Activated CD8-positive, alpha-beta memory T cell treated with anti-CD3 and anti-CD28 coated beads, Interleukin-2, amount 10 ng/mL, durations not matched to agents 7 days and 5 days (primary cell): ENCODE data around the gene BICDL2. TPM values are rescaled to one million over a fixed set of nuclear protein-coding genes. Genes with fewer than 3 reads are reported as not detected.

Experiments used
- ATAC-seq: fragments of 150-1000 bp; cut with Tn5 transposase; one replicate; pipeline ENCODE4 v1.10.0; 2021; ENCODE audit warnings: moderate library complexity
- CTCF ChIA-PET: fragments of 350-600 bp; sonication (Branson Sonifier 250); formaldehyde crosslinking; loops from one replicate; lab custom pipeline; 2021; ENCODE audit warnings: antibody characterized with exemption; lab: Charles Lee
- DNase-seq: peaks from one replicate; pipeline ENCODE4 v3.0.0-alpha.2; 2020
- H3K27ac Mint-ChIP-seq: one replicate; pipeline ENCODE4 v1.8.0; 2021; ENCODE audit warnings: mild to moderate bottlenecking, mixed read lengths
- H3K27me3 Mint-ChIP-seq: one replicate; pipeline ENCODE4 v1.8.0; 2021; ENCODE audit warnings: mixed read lengths
- H3K36me3 Mint-ChIP-seq: one replicate; pipeline ENCODE4 v1.8.0; 2021; ENCODE audit warnings: mild to moderate bottlenecking, mixed read lengths
- H3K4me1 Mint-ChIP-seq: one replicate; pipeline ENCODE4 v1.8.0; 2021; ENCODE audit warnings: mixed read lengths
- H3K4me3 Mint-ChIP-seq: one replicate; pipeline ENCODE4 v1.8.0; 2021; ENCODE audit warnings: mild to moderate bottlenecking, moderate library complexity, mixed read lengths
- H3K9me3 Mint-ChIP-seq: one replicate; pipeline ENCODE4 v1.8.0; 2022; ENCODE audit warnings: low read depth, mixed read lengths
- total RNA-seq, 2 experiments: library from RNA; stranded (reverse); gene quantifications; one replicate each; pipeline ENCODE4 v1.2.3, GENCODE V29; 2021

BICDL2 gene
- total RNA-seq, 2 experiments from 2014 or later, result 0.50 TPM; not detected in 1

DNA sequence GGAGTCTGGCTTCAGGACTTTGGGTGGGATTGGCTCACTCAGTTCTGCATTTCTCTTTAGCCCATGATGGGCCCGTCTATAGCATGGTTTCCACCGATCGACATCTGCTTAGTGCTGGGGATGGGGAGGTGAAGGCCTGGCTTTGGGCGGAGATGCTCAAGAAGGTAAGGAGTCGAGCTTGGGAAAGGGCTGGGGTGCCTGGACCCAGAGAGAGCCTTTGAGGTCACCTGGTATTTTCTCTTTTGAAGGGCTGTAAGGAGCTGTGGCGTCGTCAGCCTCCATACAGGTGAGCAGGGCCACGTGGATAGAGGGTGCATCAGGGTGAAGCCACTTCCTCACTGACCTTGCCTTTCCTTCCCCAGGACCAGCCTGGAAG is 10.8 kb downstream of the BICDL2 start:
- H3K36me3 Mint-ChIP-seq, result peaks cover 12% of the 10 kb centered on the region
- H3K27ac Mint-ChIP-seq, result no peak overlapping the region
- no peak for ATAC-seq
- H3K27me3 Mint-ChIP-seq, result peaks cover 20% of the 10 kb centered on the region
- CTCF ChIA-PET, result interaction anchor here (1.2 to 17.9 kb wide), 4 partner anchors 19 to 103 kb away, joined by 3 to 370 read pairs (median 264); partner anchors contain the start of genes CLDN9, MMP25 and PAQR4
- no peak for DNase-seq
- H3K9me3 Mint-ChIP-seq, result no peaks in the 10 kb centered on the region
- peaks cover 58% of the 10 kb centered on the region for H3K4me1 Mint-ChIP-seq
- no peak overlapping the region for H3K4me3 Mint-ChIP-seq

DNA sequence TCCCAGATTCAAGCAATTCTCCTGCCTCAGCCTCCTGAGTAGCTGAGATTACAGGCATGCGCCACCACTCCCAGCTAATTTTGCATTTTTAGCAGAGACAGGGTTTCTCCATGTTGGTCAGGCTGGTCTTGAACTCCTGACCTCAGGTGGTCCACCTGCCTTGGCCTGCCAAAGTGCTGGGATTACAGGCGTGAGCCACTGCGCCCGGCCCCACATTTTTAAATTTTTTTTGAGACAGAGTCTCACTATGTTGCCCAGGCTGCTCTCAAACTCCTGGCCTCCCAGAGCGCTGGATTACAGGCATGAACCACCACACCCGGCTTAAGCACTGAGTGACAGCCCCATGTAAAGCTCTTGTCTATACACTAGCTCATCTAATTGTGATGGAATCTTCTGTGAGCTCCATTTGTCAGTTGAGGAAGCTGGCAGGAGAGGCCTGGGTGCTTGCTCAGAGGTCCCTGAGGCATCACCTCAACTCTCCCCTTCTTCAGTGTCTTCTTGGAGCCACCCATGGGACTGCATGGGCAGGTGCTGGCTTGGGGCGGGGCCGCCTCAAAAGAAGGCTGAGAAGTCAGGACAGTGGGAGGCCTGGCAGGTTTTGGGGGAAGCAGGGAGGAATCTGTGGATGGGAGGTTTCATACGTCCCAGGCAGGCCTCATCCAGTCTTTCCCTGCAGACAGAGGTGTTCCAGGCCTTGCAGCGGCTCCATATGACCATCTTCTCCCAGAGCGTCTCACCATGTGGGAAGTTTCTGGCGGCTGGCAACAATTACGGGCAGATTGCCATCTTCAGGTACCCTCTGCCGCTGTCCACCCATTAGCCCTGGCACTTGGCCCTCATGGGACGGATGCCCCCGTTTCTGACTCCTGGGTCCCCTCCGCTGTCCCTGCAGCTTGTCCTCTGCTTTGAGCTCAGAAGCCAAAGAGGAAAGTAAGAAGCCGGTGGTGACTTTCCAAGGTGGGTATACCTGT is 11.4 kb downstream of the BICDL2 start:
- DNase-seq (no peak), ATAC-seq (no peak)
- CTCF ChIA-PET, result interaction anchor here (0.6 to 17.9 kb wide), 6 partner anchors 9 to 133 kb away, joined by 3 to 370 read pairs (median 106); partner anchors contain the start of genes CLDN9 and MMP25
- Mint-ChIP-seq H3K36me3 (peaks cover 12% of the 10 kb centered on the region), H3K27ac (no peak overlapping the region), H3K4me1 (peaks cover 61% of the 10 kb centered on the region), H3K4me3 (no peak overlapping the region), H3K27me3 (peaks cover 16% of the 10 kb centered on the region), H3K9me3 (no peaks in the 10 kb centered on the region)

DNA sequence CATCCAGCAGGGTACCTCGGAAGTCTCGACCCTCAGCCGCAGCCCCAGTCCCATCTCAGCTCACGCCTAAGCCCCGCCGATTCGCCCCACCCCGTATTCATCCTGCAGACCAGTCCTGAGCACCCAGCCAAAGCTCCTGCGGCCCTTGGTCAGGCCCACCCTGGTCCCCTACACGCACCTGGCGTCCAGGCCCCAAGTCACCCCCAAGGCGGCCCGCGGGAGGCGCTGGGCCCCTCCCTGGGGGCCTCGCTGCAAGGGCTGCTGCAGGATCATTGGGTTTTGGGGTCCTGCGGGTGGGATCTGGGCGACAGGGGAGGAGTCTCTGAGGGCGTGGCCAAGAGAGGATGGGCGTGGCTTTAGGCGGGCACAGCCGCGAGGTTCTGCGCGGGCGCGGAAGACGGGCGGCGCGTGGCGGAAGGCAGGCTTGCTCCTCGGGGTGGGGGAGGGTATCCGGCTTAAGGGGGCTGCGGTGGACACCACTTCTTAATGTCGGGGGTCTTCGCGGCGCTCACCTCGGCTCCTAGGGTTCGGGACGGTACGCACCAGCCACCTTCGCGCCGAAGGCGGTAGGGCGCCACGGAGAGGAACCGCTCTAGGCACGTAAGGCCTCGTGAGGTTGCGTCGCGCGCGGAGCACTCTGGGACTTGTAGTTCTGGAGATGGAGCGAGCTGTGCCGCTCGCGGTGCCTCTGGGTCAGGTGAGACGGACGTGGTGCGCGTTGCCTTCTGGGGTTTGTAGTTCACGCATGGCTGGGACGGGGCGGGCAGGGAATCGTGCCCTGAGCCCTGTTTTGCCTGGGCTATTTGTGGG is 12.9 kb downstream of the BICDL2 start, which contains the start of the genes HCFC1R1 and THOC6:
Gene HCFC1R1, minus strand, starts transcription at position 274 of the 810 bp plus-strand sequence. Its CDS starts 1 bp downstream, at position 273.
Gene THOC6, plus strand, starts transcription at position 367 of the 810 bp plus-strand sequence. Its CDS starts 292 bp downstream, at position 659.
- H3K27me3 Mint-ChIP-seq, result peaks cover 7% of the 10 kb centered on the region
- peak within 1 kb of the TSS; percentile 75 for H3K4me3 Mint-ChIP-seq
- DNase-seq, result peak; percentile 98
- H3K36me3 Mint-ChIP-seq, result peaks cover 12% of the 10 kb centered on the region
- H3K27ac Mint-ChIP-seq, result peak within 1 kb of the TSS; percentile 92
- peak; percentile 80 for ATAC-seq
- H3K9me3 Mint-ChIP-seq, result no peaks in the 10 kb centered on the region
- CTCF ChIA-PET, result interaction anchor here (1.0 to 17.9 kb wide), 6 partner anchors 6 to 105 kb away, joined by 3 to 370 read pairs (median 134); partner anchors contain the start of genes CLDN9 and MMP25
- H3K4me1 Mint-ChIP-seq, result peaks cover 53% of the 10 kb centered on the region

DNA sequence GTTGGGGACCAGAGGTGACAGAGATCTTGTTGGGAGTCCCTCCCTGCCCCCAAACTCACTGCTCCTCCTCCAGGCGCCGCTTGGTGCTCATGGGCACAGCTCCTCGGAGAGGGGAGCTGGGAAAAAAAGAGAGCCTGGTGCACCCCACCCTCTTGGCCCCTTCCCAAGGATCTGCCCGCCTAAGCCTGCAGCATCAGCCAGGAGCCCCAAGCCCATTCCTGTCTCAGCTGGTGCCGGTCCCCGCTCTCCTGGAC is 13.4 kb downstream of the BICDL2 start:
- peaks cover 50% of the 10 kb centered on the region for H3K4me1 Mint-ChIP-seq
- CTCF ChIA-PET, result interaction anchor here (0.7 to 17.9 kb wide), 8 partner anchors 6 to 111 kb away, joined by 3 to 370 read pairs (median 18); partner anchors contain the start of genes CLDN9, MMP25, PKMYT1 and ZNF213
- H3K27ac Mint-ChIP-seq, result peak overlapping the region; percentile 92
- DNase-seq (no peak), ATAC-seq (no peak)
- peaks cover 10% of the 10 kb centered on the region for H3K27me3 Mint-ChIP-seq
- H3K9me3 Mint-ChIP-seq, result no peaks in the 10 kb centered on the region
- H3K4me3 Mint-ChIP-seq, result peak overlapping the region; percentile 75
- peaks cover 12% of the 10 kb centered on the region for H3K36me3 Mint-ChIP-seq

DNA sequence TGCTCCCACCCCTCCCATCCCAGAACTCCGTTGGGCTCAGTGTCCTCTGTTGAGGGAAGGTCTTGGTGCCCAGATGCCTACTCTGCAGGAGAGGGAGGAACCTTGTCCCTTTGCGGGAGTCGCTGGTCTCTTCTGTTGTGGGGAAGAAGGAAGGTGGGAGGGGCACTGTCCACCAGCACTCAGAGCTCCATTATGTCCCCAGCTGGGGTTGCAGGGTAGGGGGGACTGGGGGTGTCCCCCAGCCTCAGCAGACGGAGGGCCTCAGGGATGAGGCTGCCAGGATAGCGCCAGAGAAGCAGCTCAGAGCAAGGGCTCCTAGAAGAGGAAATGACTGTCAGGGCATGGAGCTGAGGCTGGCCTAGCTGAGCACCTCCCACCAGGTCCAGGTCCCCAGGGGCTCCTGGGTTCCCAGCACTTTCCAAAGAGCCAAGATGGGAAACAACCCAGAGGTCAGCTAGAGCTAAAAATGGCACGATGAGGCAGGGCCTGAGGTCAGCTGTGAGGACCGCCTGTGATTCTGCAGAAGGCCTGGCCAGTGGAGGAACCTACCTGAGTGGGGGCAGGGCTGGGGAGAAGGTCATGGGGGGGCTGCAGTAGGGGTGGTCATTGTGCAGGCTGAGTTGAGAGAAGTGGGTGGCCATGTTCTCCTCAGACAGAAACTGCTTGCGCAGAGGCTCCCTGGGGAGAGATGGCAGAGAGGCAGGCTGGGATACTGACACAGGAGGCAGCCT is 13.9 kb downstream of the BICDL2 start:
- peaks cover 12% of the 10 kb centered on the region for H3K36me3 Mint-ChIP-seq
- H3K4me1 Mint-ChIP-seq, result peaks cover 47% of the 10 kb centered on the region
- peak; percentile 53 for DNase-seq

DNA sequence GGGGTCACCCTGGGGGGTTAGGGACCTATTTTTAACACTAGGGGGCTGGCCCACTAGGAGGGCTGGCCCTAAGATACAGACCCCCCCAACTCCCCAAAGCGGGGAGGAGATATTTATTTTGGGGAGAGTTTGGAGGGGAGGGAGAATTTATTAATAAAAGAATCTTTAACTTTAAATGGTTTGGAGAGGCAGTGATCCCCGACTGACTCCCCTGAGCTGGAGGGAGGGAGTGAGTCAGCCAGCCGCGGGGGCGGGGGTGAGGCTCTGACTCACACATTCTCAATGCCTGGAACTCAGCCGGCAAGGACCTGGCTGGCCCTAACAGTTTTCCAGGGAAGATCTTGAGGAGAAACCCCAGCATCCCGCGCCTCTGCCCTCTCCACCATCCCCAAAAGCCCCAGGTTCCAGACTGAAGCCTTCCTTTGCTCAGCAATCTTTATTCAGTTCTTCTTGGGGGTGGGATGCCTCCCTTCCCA is 14.5 kb downstream of the BICDL2 start:
- CTCF ChIA-PET, result interaction anchor here (0.6 to 17.9 kb wide), 10 partner anchors 8 to 138 kb away, joined by 3 to 370 read pairs (median 7); partner anchors contain the start of genes CLDN9, MMP25 and ZNF213
- Mint-ChIP-seq H3K36me3 (peaks cover 12% of the 10 kb centered on the region), H3K4me3 (peak overlapping the region; percentile 82), H3K9me3 (no peaks in the 10 kb centered on the region), H3K27me3 (peaks cover 12% of the 10 kb centered on the region), H3K4me1 (peaks cover 44% of the 10 kb centered on the region), H3K27ac (peak overlapping the region; percentile 92)
- ATAC-seq (peak; percentile 35), DNase-seq (peak; percentile 90)

More for the DNA sequence above, 13.9 kb downstream of the BICDL2 start:
- CTCF ChIA-PET, result interaction anchor here (0.6 to 17.9 kb wide), 12 partner anchors 7 to 138 kb away, joined by 3 to 370 read pairs (median 4); partner anchors contain the start of genes CLDN9, MMP25, PKMYT1 and ZNF213
- Mint-ChIP-seq H3K27me3 (peaks cover 12% of the 10 kb centered on the region), H3K4me3 (peak overlapping the region; percentile 75), H3K9me3 (no peaks in the 10 kb centered on the region), H3K27ac (peak overlapping the region; percentile 92)
- ATAC-seq, result no peak

DNA sequence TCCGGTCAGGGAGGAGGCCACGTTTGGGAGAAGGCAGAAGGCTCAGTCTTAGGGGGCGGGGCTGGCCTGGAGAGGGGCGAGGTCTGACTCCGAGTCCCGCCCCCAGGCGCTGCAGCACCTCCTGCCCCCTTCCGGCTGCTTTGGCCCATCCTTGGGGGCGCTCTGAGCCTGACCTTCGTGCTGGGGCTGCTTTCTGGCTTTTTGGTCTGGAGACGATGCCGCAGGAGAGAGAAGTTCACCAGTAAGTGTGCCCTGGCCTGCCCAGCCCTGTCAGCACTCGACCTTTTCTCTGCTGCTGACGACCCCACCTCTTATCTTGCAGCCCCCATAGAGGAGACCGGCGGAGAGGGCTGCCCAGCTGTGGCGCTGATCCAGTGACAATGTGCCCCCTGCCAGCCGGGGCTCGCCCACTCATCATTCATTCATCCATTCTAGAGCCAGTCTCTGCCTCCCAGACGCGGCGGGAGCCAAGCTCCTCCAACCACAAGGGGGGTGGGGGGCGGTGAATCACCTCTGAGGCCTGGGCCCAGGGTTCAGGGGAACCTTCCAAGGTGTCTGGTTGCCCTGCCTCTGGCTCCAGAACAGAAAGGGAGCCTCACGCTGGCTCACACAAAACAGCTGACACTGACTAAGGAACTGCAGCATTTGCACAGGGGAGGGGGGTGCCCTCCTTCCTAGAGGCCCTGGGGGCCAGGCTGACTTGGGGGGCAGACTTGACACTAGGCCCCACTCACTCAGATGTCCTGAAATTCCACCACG is 15.1 kb downstream of the BICDL2 start:
- H3K4me1 Mint-ChIP-seq, result peaks cover 44% of the 10 kb centered on the region
- peaks cover 6% of the 10 kb centered on the region for H3K36me3 Mint-ChIP-seq
- DNase-seq (peak; percentile 86), ATAC-seq (peak; percentile 31)
- peak overlapping the region; percentile 82 for H3K4me3 Mint-ChIP-seq
- CTCF ChIA-PET, result interaction anchor here (1.0 to 17.9 kb wide), 8 partner anchors 8 to 128 kb away, joined by 3 to 370 read pairs (median 8); partner anchors contain the start of gene CLDN9
- H3K27me3 Mint-ChIP-seq, result peaks cover 16% of the 10 kb centered on the region
- no peaks in the 10 kb centered on the region for H3K9me3 Mint-ChIP-seq
- peak overlapping the region; percentile 75 for H3K27ac Mint-ChIP-seq

DNA sequence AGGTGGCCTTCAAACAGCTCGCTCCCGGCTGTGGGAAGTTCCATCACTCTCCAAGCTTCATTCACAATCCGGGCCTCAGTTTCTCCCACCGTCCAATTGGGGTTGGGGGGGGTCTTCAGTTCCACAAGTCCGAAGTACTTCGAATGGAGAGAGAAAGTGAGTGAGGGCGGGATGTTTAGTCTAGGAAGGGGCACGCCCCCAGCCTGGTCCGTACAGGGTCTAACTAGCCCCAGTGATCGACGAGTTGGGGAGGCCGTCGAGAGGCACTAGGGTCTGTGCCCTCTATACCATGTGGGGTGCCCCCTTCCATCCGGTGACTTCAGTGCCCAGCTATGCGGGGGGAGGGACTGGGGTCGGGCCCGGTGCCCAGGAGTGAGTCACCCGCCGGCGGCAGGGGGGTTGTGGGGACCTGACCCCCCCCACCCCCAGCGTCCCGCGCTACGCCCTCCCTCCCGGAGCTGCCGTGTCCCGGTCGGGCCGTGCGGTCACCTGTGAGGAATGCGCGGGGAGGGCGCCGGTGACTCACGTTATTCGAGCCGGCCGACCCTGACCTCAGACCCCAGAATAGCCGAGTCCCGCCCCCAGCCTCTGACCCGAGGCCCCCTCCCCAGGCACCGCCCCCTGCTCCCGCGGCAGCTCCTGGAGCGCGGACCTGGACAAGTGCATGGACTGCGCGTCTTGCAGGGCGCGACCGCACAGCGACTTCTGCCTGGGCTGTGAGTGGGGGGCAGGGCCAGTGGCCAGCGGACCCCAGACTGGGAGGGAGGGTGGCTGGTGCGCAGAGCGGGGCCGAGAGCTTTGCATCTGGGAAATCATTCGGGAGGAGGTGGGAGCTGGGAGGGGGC is 15.9 kb downstream of the BICDL2 start:
- H3K9me3 Mint-ChIP-seq, result no peaks in the 10 kb centered on the region
- CTCF ChIA-PET, result interaction anchor here (0.7 to 17.9 kb wide), 14 partner anchors 9 to 109 kb away, joined by 3 to 370 read pairs (median 5); partner anchors contain the start of genes CLDN9 and PKMYT1
- peak overlapping the region; percentile 76 for H3K27ac Mint-ChIP-seq
- H3K36me3 Mint-ChIP-seq, result peaks cover 1% of the 10 kb centered on the region
- peak; percentile 7 for ATAC-seq
- H3K27me3 Mint-ChIP-seq, result peaks cover 18% of the 10 kb centered on the region
- peak; percentile 66 for DNase-seq
- H3K4me1 Mint-ChIP-seq, result peaks cover 42% of the 10 kb centered on the region
- peak overlapping the region; percentile 82 for H3K4me3 Mint-ChIP-seq

DNA sequence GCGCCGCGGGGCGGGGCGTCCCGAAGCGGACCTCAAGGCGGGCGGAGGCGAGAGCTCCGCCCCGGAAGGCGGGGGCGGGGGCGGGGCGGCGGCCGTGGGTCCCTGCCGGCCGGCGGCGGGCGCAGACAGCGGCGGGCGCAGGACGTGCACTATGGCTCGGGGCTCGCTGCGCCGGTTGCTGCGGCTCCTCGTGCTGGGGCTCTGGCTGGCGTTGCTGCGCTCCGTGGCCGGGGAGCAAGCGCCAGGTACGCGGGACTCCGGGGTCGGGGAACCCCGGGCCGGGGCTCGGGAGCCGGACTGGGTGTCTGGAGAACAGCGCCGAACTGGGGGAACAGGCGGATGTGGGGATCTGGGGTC is 16.5 kb downstream of the BICDL2 start, which contains the start of gene TNFRSF12A:
Gene TNFRSF12A, plus strand, starts transcription at position 122 of the 357 bp plus-strand sequence. Its CDS starts 30 bp downstream, at position 152.
- Mint-ChIP-seq H3K27me3 (peaks cover 18% of the 10 kb centered on the region), H3K36me3 (peaks cover 1% of the 10 kb centered on the region), H3K9me3 (no peaks in the 10 kb centered on the region), H3K27ac (peak within 1 kb of the TSS; percentile 76), H3K4me3 (peak within 1 kb of the TSS; percentile 82), H3K4me1 (peaks cover 38% of the 10 kb centered on the region)
- peak; percentile 51 for ATAC-seq
- CTCF ChIA-PET, result interaction anchor here (0.7 to 17.9 kb wide), 11 partner anchors 10 to 110 kb away, joined by 3 to 370 read pairs (median 5); partner anchors contain the start of genes CLDN9 and PKMYT1
- peak; percentile 80 for DNase-seq

DNA sequence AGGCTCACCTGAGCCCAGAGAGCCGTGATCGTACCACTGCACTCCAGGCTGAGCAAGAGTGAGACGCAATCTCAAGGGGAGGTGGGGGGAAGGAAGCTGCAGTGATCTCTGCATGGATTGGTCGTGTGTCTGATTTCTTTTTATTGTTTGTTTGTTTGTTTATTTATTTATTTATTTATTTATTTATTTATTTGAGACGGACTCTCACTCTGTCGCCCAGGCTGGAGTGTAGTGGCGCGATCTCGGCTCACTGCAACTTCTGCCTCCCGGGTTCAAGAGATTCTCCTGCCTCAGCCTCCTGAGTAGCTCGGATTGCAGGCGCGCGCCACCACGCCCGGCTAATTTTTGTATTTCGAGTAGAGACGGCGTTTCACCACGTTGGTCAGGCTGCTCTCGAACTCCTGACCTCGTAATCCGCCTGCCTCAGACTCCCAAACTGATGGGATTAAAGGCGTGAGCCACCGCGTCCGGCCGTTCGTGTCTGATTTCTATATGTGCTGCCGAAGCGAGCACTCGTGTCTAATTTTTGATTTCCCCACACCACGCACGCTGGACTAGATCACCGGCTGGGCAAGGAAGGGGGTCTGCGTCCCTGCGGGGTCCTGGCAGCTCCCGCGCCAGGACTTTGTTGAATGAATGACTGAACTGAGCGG is 17.0 kb downstream of the BICDL2 start:
- no peaks in the 10 kb centered on the region for H3K9me3 Mint-ChIP-seq
- peak overlapping the region; percentile 15 for H3K27ac Mint-ChIP-seq
- peaks cover 1% of the 10 kb centered on the region for H3K36me3 Mint-ChIP-seq
- ATAC-seq (no peak), DNase-seq (no peak)
- peaks cover 21% of the 10 kb centered on the region for H3K27me3 Mint-ChIP-seq
- peaks cover 37% of the 10 kb centered on the region for H3K4me1 Mint-ChIP-seq
- H3K4me3 Mint-ChIP-seq, result peak overlapping the region; percentile 82
- CTCF ChIA-PET, result interaction anchor here (0.7 to 17.9 kb wide), 11 partner anchors 10 to 110 kb away, joined by 3 to 370 read pairs (median 5); partner anchors contain the start of genes CLDN9 and PKMYT1
